ENCODE measurements around the gene ANO6. TPM values are rescaled to one million over a fixed set of nuclear protein-coding genes. Genes with fewer than 3 reads are reported as not detected.

Gene ANO6
- polyA plus RNA-seq, 1 donor (not counting 4 experiments of a cell fraction or from before 2014, with no cell fraction given) = 64.3 TPM

GRCh38 chr12:45368841-45369489 is 153.1 kb downstream of the ANO6 start:
- Histone ChIP-seq H3K9ac (ENCODE audit: control insufficient read depth, extremely low read depth, insufficient read depth, low read length) (no peak overlapping the region), H3K4me3 (ENCODE audit: control insufficient read depth in 2 of 3, extremely low read depth in 1 of 3, insufficient read depth in 2 of 3, low read depth in 1 of 3, low read length in 3 of 3) (no peak overlapping the region), H4K20me1 (ENCODE audit: control insufficient read depth, extremely low read depth, insufficient read depth, low read length) (no peaks in the 10 kb centered on the region), H2AFZ (ENCODE audit: control insufficient read depth, low read length) (no peak overlapping the region), H3K4me2 (ENCODE audit: control insufficient read depth, extremely low read depth, insufficient read depth, low read depth, low read length) (no peak overlapping the region), H3K27ac (ENCODE audit: control insufficient read depth, insufficient read depth, low read length) (no peak overlapping the region), H3K9me3 (ENCODE audit: control insufficient read depth, low read depth, low read length) (no peaks in the 10 kb centered on the region), H3K9me1 (ENCODE audit: control insufficient read depth, extremely low read depth, insufficient read depth, low read length) (no peaks in the 10 kb centered on the region), H3K36me3 (ENCODE audit: control insufficient read depth in 2 of 2, extremely low read depth in 1 of 2, insufficient read depth in 2 of 2, low read length in 2 of 2) (peaks cover 9 to 11% of the 10 kb centered on the region in 2 experiments), H3K79me2 (ENCODE audit: control insufficient read depth, insufficient read depth, low read length) (peaks cover 11% of the 10 kb centered on the region), H3K27me3 (ENCODE audit: control insufficient read depth, extremely low read depth, insufficient read depth, low read length) (no peaks in the 10 kb centered on the region), H3K4me1 (ENCODE audit: control insufficient read depth, extremely low read depth, insufficient read depth, low read length) (no peaks in the 10 kb centered on the region)
- DNase-seq (ENCODE audit: low read depth, low spot score) (no peak), FAIRE-seq (no peak)
- TF ChIP-seq CTCF (optimal IDR thresholded peaks at IDR 0.05 in 1 of 3, IDR thresholded peaks at IDR 0.05 in 1 of 3, conservative IDR thresholded peaks at IDR 0.05 in 1 of 3; ENCODE audit: extremely low read depth in 1 of 3, insufficient read depth in 2 of 3, low read length in 3 of 3) (no peak), EZH2 (IDR thresholded peaks at IDR 0.05; ENCODE audit: low read length) (no peak)
- dilution Hi-C loops (cut with MboI; ENCODE audit: extremely low pct_ligation_motif_present, low sequenced_read_pairs) = no loop called here

GRCh38 chr12:45377815-45378214 is 161.9 kb downstream of the ANO6 start:
- DNase-seq (ENCODE audit: low read depth, low spot score) (no peak), FAIRE-seq (no peak)
- Histone ChIP-seq H3K4me2 (ENCODE audit: control insufficient read depth, extremely low read depth, insufficient read depth, low read depth, low read length) (no peak overlapping the region), H3K27ac (ENCODE audit: control insufficient read depth, insufficient read depth, low read length) (no peak overlapping the region), H2AFZ (ENCODE audit: control insufficient read depth, low read length) (no peak overlapping the region), H3K27me3 (ENCODE audit: control insufficient read depth, extremely low read depth, insufficient read depth, low read length) (no peaks in the 10 kb centered on the region), H3K36me3 (ENCODE audit: control insufficient read depth in 2 of 2, extremely low read depth in 1 of 2, insufficient read depth in 2 of 2, low read length in 2 of 2) (peaks cover 10 to 12% of the 10 kb centered on the region in 2 experiments), H3K4me1 (ENCODE audit: control insufficient read depth, extremely low read depth, insufficient read depth, low read length) (peaks cover 24% of the 10 kb centered on the region), H3K4me3 (ENCODE audit: control insufficient read depth in 2 of 3, extremely low read depth in 1 of 3, insufficient read depth in 2 of 3, low read depth in 1 of 3, low read length in 3 of 3) (no peak overlapping the region), H3K9me3 (ENCODE audit: control insufficient read depth, low read depth, low read length) (no peaks in the 10 kb centered on the region), H4K20me1 (ENCODE audit: control insufficient read depth, extremely low read depth, insufficient read depth, low read length) (no peaks in the 10 kb centered on the region), H3K9me1 (ENCODE audit: control insufficient read depth, extremely low read depth, insufficient read depth, low read length) (no peaks in the 10 kb centered on the region), H3K9ac (ENCODE audit: control insufficient read depth, extremely low read depth, insufficient read depth, low read length) (no peak overlapping the region), H3K79me2 (ENCODE audit: control insufficient read depth, insufficient read depth, low read length) (no peaks in the 10 kb centered on the region)
- dilution Hi-C loops (cut with MboI; ENCODE audit: extremely low pct_ligation_motif_present, low sequenced_read_pairs) = no loop called here
- no peak for TF ChIP-seq CTCF (optimal IDR thresholded peaks at IDR 0.05 in 1 of 3, IDR thresholded peaks at IDR 0.05 in 1 of 3, conservative IDR thresholded peaks at IDR 0.05 in 1 of 3; ENCODE audit: extremely low read depth in 1 of 3, insufficient read depth in 2 of 3, low read length in 3 of 3)
- TF ChIP-seq EZH2 (IDR thresholded peaks at IDR 0.05; ENCODE audit: low read length) = no peak

Data from keratinocyte (primary cell).